ENCODE results near the gene DOCK8. TPM values are rescaled to one million over a fixed set of nuclear protein-coding genes. Genes with fewer than 3 reads are reported as not detected.

Gene DOCK8
- total and polyA plus RNA-seq, 4 experiments from 2014 or later = 31.0 to 315 (median 200) TPM

DNA sequence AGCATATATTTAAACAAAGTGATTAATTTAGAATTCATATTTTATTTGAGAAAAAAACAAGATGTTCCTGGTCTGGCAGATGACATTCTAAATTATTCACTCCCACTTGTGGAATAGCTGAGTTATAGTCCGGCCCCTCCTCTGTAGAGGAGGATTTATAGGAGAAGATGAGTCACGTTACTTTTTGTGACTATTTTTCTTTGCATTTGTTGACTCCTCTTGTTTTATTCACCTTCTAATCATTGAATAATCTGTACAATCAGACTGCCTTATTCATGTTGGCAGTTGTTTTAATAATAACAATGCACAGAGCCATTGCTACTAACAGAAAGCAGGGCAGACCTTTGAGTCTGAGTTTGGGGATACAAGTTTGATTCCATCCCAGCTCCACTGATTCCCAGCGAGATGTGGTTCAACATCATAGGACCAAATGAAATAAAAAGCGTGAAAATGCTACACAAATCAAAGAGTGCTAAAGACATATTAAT is 23.2 kb downstream of the DOCK8 start:
- intact Hi-C loops (cut with micrococcal nuclease) = no loop called here
- H3K4me1 Mint-ChIP-seq = peaks cover 16 to 48% (median 28%) of the 10 kb centered on the region in 4 donors

DNA sequence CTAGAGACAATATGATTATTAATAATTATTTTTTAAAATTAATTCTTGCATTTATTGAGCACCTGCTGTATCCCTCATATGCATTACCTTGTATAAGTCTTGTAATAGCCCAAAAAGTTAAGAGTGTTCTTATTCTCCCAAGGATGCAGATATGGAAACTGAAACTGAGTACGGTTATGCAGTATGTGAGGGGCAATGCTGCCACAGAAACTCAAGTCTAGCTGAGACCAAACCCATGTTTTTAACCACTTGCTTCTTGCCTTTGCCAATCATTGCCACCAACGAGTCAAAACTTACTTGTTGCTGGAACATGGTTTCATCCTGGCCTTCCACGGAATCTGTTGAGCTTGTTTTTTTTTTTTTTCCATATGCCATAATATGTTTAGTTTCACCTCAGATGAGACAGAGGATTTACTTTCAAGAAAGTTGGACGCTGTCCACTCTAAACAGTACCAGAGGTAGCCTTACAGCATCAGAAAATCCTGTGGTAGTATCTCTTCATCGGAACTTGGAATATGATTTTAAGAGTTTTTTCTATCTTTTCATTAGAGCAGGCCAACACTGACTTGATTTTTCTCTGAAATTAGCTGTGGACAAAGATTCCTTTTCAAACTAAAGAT is 27.9 kb downstream of the DOCK8 start:
- ChIA-PET POLR2A (ENCODE audit: partially characterized antibody) (interaction anchor here (1.2 to 1.3 kb wide), 2 partner anchors 20 to 31 kb away, joined by 4 to 6 read pairs; no protein-coding TSS in a partner anchor), CTCF (ENCODE audit: partially characterized antibody) (interaction anchor here (0.7 kb wide), 1 partner anchor 28 kb away, joined by 3 read pairs; the partner anchor contains the start of gene DOCK8)
- Histone ChIP-seq H3K9me3 (ENCODE audit: control insufficient read depth in 1 of 2, low read length in 2 of 2) (no peaks in the 10 kb centered on the region), H3K4me1 (ENCODE audit: insufficient read depth, low read length) (peaks cover 18% of the 10 kb centered on the region), H3K27ac (ENCODE audit: low read depth, low read length) (no peak overlapping the region), H3K4me3 (ENCODE audit: low read length in 2 of 2) (no peak overlapping the region), H3K36me3 (ENCODE audit: insufficient read depth, low read length) (no peaks in the 10 kb centered on the region), H3K27me3 (ENCODE audit: insufficient read depth, low read length) (no peaks in the 10 kb centered on the region)
- peaks cover 16 to 38% (median 21%) of the 10 kb centered on the region in 4 donors for H3K4me1 Mint-ChIP-seq
- H3K27me3 Mint-ChIP-seq = peaks cover 0 to 2% of the 10 kb centered on the region in 2 donors
- intact Hi-C loops (cut with micrococcal nuclease) = no loop called here
- H3K27ac Mint-ChIP-seq = peak overlapping the region in 3 of 7 donors; percentile 33 to 77 (median 76)
- H3K36me3 Mint-ChIP-seq = peaks cover 2 to 4% of the 10 kb centered on the region in 2 donors
- peak overlapping the region in 7 of 8 donors; percentile 13 to 87 (median 37) for H3K4me3 Mint-ChIP-seq
- no peaks in the 10 kb centered on the region for H3K9me3 Mint-ChIP-seq
- DNase-seq = no peak

More for the DNA sequence above, 23.2 kb downstream of the DOCK8 start:
- H3K27me3 Mint-ChIP-seq = no peaks in the 10 kb centered on the region
- H3K27ac Mint-ChIP-seq = peak overlapping the region in 4 of 7 donors; percentile 20 to 73 (median 52)
- no peak overlapping the region for H3K27ac ChIP-seq (ENCODE audit: low read depth, low read length)
- DNase-seq = no peak
- CTCF ChIA-PET (ENCODE audit: partially characterized antibody) = interaction anchor here (0.6 to 1.1 kb wide), 3 partner anchors 18 to 23 kb away, joined by 3 to 5 read pairs (median 3); partner anchors contain the start of gene DOCK8
- no peaks in the 10 kb centered on the region for H3K36me3 ChIP-seq (ENCODE audit: insufficient read depth, low read length)
- no peaks in the 10 kb centered on the region for H3K9me3 ChIP-seq (ENCODE audit: control insufficient read depth in 1 of 2, low read length in 2 of 2)
- peaks cover 29% of the 10 kb centered on the region for H3K4me1 ChIP-seq (ENCODE audit: insufficient read depth, low read length)
- POLR2A ChIA-PET (ENCODE audit: partially characterized antibody) = interaction anchor here (3.0 kb wide), 1 partner anchor 35 kb away, joined by 10 read pairs; no protein-coding TSS in a partner anchor
- no peaks in the 10 kb centered on the region for H3K27me3 ChIP-seq (ENCODE audit: insufficient read depth, low read length)
- peak overlapping the region in 1 of 2 donors; percentile 22 for H3K4me3 ChIP-seq (ENCODE audit: low read length in 2 of 2)
- H3K36me3 Mint-ChIP-seq = peaks cover 13% of the 10 kb centered on the region in 2 donors
- peaks cover 0 to 20% (median 12%) of the 10 kb centered on the region in 8 donors for H3K9me3 Mint-ChIP-seq
- H3K4me3 Mint-ChIP-seq = peak overlapping the region in 5 of 8 donors; percentile 26 to 59 (median 51)

DNA sequence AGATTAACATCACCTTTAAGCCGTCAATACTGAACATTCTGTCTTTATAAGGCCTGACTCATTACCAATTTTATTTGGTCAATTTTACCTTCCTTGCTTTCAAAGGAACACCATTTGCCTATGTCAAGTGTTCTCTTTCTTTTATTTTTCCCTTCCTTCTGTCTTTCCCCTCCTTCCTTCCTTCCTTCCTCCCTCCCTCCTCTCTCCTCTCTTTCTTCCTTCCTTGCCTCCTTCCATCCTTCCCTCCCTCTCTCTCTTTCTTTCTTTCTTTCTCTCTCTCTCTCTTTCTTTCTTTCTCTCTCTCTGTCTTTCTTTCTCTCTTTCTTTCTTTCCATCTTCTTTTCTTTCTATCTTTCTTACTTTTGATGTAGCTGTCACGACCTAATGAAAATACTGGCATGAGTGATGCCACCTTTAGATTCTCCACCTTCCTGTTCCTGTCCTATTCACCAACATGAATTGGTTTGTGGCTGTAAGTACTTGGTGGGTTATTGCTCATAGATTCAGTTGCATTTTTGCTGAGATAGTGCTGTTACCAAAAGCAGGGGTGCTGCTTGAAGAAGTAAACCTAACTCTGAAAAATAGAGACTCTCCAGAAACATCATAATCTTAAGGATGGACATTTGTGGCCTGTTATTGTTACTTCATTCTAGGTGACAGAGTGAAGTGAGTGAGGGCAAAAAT is 33.8 kb downstream of the DOCK8 start:
- H3K36me3 Mint-ChIP-seq = peaks cover 2 to 6% of the 10 kb centered on the region in 2 donors
- Histone ChIP-seq H3K27me3 (ENCODE audit: insufficient read depth, low read length) (no peaks in the 10 kb centered on the region), H3K4me1 (ENCODE audit: insufficient read depth, low read length) (peaks cover 19% of the 10 kb centered on the region), H3K36me3 (ENCODE audit: insufficient read depth, low read length) (no peaks in the 10 kb centered on the region), H3K27ac (ENCODE audit: low read depth, low read length) (no peak overlapping the region), H3K4me3 (ENCODE audit: low read length in 2 of 2) (no peak overlapping the region), H3K9me3 (ENCODE audit: control insufficient read depth in 1 of 2, low read length in 2 of 2) (no peaks in the 10 kb centered on the region)
- peaks cover 0 to 2% of the 10 kb centered on the region in 2 donors for H3K27me3 Mint-ChIP-seq
- H3K27ac Mint-ChIP-seq = peak overlapping the region; percentile 3 to 88 (median 67)
- peak overlapping the region in 2 of 8 donors; percentile 9 to 36 for H3K4me3 Mint-ChIP-seq
- peaks cover 17 to 35% (median 22%) of the 10 kb centered on the region in 4 donors for H3K4me1 Mint-ChIP-seq
- H3K9me3 Mint-ChIP-seq = no peaks in the 10 kb centered on the region
- ChIA-PET POLR2A (ENCODE audit: partially characterized antibody) (no interaction called here), CTCF (ENCODE audit: partially characterized antibody) (no interaction called here)
- intact Hi-C loops (cut with micrococcal nuclease) = no loop called here
- peak in 1 of 5 donors; percentile 10 for DNase-seq

DNA sequence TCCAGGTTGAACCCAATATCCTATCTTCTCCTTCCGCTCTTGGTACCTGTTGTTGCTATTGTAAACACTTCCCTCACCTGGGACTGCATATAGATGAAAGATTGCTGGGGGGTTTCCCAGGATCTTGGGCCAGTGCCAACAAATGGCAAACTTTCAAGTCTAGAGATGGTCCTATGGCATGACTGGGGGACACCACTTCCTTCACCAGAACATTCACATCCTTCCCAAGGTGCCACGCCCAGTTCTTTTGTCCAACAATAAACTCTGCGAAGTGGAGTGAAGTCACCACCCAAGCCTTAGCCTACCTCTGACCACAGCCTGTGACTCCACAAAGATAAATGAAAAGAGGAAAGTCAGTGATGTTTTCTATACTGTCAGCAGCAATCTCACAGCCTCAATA is 34.4 kb downstream of the DOCK8 start:
- H3K27ac ChIP-seq (ENCODE audit: low read depth, low read length) = no peak overlapping the region
- peaks cover 19% of the 10 kb centered on the region for H3K4me1 ChIP-seq (ENCODE audit: insufficient read depth, low read length)
- Mint-ChIP-seq H3K9me3 (no peaks in the 10 kb centered on the region), H3K27ac (peak overlapping the region; percentile 45 to 88 (median 67)), H3K27me3 (peaks cover 0 to 2% of the 10 kb centered on the region in 2 donors), H3K36me3 (peaks cover 2 to 5% of the 10 kb centered on the region in 2 donors), H3K4me1 (peaks cover 17 to 33% (median 22%) of the 10 kb centered on the region in 4 donors), H3K4me3 (peak overlapping the region in 3 of 8 donors; percentile 9 to 56 (median 46))
- H3K9me3 ChIP-seq (ENCODE audit: control insufficient read depth in 1 of 2, low read length in 2 of 2) = no peaks in the 10 kb centered on the region
- DNase-seq = peak; percentile 8 to 70 (median 44)
- no peaks in the 10 kb centered on the region for H3K27me3 ChIP-seq (ENCODE audit: insufficient read depth, low read length)
- H3K36me3 ChIP-seq (ENCODE audit: insufficient read depth, low read length) = no peaks in the 10 kb centered on the region
- ChIA-PET CTCF (ENCODE audit: partially characterized antibody) (no interaction called here), POLR2A (ENCODE audit: partially characterized antibody) (no interaction called here)
- intact Hi-C loops (cut with micrococcal nuclease) = no loop called here
- H3K4me3 ChIP-seq (ENCODE audit: low read length in 2 of 2) = no peak overlapping the region

DNA sequence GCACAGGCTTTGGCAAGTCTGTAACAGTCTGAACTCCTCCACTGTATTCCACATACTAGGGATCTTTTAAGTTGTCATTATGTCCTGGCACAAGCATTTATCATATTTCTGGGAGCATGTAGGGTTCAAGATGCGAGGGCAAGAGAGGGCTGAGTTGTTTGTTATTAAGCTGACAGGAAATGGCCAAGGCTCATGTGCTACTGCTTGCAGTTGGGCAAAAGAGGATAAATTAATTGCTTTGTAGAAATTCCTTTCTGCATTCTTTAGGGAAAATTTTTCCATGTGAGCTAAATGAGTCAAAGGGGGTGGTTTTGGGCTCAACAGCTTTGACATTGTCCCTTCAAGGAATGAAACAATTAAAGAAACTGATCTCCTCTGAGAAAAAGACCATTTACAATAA is 35.4 kb downstream of the DOCK8 start:
- H3K4me1 ChIP-seq (ENCODE audit: insufficient read depth, low read length) = peaks cover 19% of the 10 kb centered on the region
- ChIA-PET CTCF (ENCODE audit: partially characterized antibody) (no interaction called here), POLR2A (ENCODE audit: partially characterized antibody) (interaction anchor here (1.2 to 1.3 kb wide), 3 partner anchors 10 to 35 kb away, joined by 3 to 5 read pairs (median 3); partner anchors contain the start of gene DOCK8)
- H3K4me1 Mint-ChIP-seq = peaks cover 15 to 30% (median 19%) of the 10 kb centered on the region in 4 donors
- peaks cover 0 to 2% of the 10 kb centered on the region in 2 donors for H3K36me3 Mint-ChIP-seq
- no peak overlapping the region for H3K27ac ChIP-seq (ENCODE audit: low read depth, low read length)
- no peak overlapping the region for H3K4me3 ChIP-seq (ENCODE audit: low read length in 2 of 2)
- DNase-seq = no peak
- H3K27me3 Mint-ChIP-seq = no peaks in the 10 kb centered on the region
- no peaks in the 10 kb centered on the region for H3K27me3 ChIP-seq (ENCODE audit: insufficient read depth, low read length)
- no peaks in the 10 kb centered on the region for H3K36me3 ChIP-seq (ENCODE audit: insufficient read depth, low read length)
- H3K9me3 ChIP-seq (ENCODE audit: control insufficient read depth in 1 of 2, low read length in 2 of 2) = no peaks in the 10 kb centered on the region
- peak overlapping the region in 1 of 7 donors; percentile 22 for H3K27ac Mint-ChIP-seq
- intact Hi-C loops (cut with micrococcal nuclease) = no loop called here
- no peak overlapping the region for H3K4me3 Mint-ChIP-seq
- H3K9me3 Mint-ChIP-seq = no peaks in the 10 kb centered on the region

DNA sequence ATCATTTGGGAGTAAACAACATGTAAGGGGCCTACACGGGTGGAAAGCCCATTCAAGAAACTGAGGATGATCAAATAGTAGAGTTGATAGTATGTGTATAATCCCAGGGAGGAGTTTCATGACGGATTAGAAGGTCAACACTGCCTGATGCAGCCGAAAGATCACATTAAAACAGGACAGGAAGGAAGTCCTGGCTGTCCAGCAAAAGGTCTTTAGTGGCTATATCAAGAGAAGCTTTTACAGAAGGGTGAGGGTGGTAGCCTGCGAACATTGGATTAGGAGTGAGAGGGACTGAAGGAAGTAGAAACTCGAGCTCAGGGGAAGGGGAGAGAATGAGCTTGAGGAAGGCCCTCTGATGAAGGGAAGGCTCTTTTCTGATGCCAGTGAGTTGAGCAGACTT is 36.0 kb downstream of the DOCK8 start:
- Mint-ChIP-seq H3K27ac (no peak overlapping the region), H3K27me3 (no peaks in the 10 kb centered on the region), H3K9me3 (no peaks in the 10 kb centered on the region), H3K4me3 (no peak overlapping the region), H3K36me3 (peaks cover 0 to 2% of the 10 kb centered on the region in 2 donors), H3K4me1 (peaks cover 15 to 30% (median 19%) of the 10 kb centered on the region in 4 donors)
- H3K4me1 ChIP-seq (ENCODE audit: insufficient read depth, low read length) = peaks cover 19% of the 10 kb centered on the region
- H3K4me3 ChIP-seq (ENCODE audit: low read length in 2 of 2) = no peak overlapping the region
- H3K36me3 ChIP-seq (ENCODE audit: insufficient read depth, low read length) = no peaks in the 10 kb centered on the region
- no peak for DNase-seq
- no peaks in the 10 kb centered on the region for H3K27me3 ChIP-seq (ENCODE audit: insufficient read depth, low read length)
- H3K27ac ChIP-seq (ENCODE audit: low read depth, low read length) = no peak overlapping the region
- ChIA-PET POLR2A (ENCODE audit: partially characterized antibody) (interaction anchor here (1.2 to 1.3 kb wide), 3 partner anchors 11 to 36 kb away, joined by 3 to 5 read pairs (median 3); partner anchors contain the start of gene DOCK8), CTCF (ENCODE audit: partially characterized antibody) (interaction anchor here (0.6 kb wide), 1 partner anchor 19 kb away, joined by 3 read pairs; no protein-coding TSS in a partner anchor)
- intact Hi-C loops (cut with micrococcal nuclease) = no loop called here
- H3K9me3 ChIP-seq (ENCODE audit: control insufficient read depth in 1 of 2, low read length in 2 of 2) = no peaks in the 10 kb centered on the region

Data from CD4-positive, alpha-beta memory T cell (primary cell).